ENCODE results near the gene EHD4.

The EHD4 gene

DNA sequence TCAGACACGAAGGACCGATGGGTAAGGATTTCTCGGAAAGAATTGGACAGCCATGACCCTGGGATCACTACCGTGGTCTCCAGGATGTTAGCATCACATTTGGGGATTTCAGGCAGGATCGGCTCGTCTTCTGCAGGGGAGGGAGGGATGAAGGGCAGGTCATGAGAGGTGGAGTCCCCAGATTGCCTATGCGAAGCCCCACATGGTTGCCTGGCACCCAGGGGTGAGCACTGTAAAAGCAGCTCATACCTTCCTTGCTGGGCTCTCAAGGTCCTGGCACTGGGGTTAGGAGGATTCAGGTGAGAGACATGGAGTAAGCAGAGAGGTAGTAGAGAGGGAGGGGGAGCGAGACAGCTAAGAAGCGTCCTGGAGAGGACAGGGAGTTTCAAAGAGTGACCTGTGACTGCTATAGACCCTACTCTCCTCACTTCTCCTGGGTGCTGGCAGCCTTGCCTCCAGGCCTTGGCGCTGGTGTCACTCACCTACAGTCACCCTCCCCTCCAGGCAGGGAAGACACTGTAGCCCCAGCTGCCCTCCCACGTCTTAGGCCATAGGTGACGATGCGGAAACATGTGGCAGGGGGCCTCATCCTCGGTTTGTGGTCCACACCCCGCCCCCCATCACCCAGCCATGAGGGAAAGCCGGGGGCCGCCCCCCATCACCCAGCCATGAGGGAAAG is 15.0 kb upstream of the EHD4 start:
- H3K9ac ChIP-seq (ENCODE audit: low read length): no peak overlapping the region
- H2AFZ ChIP-seq (ENCODE audit: low read length): no peak overlapping the region
- H3K4me2 ChIP-seq (ENCODE audit: low read length): no peak overlapping the region
- no peaks in the 10 kb centered on the region for H3K9me2 ChIP-seq (ENCODE audit: low read depth, low read length)
- no peaks in the 10 kb centered on the region for H3K36me3 ChIP-seq (ENCODE audit: insufficient read depth, low read length)
- no peaks in the 10 kb centered on the region for H3K9me3 ChIP-seq (ENCODE audit: low read length)
- no peaks in the 10 kb centered on the region for H3K27me3 ChIP-seq (ENCODE audit: insufficient read depth, low read length)
- no peak for TF ChIP-seq EZH2 (IDR thresholded peaks at IDR 0.05; ENCODE audit: borderline replicate concordance, low read length)
- TF ChIP-seq, protein P1, sequence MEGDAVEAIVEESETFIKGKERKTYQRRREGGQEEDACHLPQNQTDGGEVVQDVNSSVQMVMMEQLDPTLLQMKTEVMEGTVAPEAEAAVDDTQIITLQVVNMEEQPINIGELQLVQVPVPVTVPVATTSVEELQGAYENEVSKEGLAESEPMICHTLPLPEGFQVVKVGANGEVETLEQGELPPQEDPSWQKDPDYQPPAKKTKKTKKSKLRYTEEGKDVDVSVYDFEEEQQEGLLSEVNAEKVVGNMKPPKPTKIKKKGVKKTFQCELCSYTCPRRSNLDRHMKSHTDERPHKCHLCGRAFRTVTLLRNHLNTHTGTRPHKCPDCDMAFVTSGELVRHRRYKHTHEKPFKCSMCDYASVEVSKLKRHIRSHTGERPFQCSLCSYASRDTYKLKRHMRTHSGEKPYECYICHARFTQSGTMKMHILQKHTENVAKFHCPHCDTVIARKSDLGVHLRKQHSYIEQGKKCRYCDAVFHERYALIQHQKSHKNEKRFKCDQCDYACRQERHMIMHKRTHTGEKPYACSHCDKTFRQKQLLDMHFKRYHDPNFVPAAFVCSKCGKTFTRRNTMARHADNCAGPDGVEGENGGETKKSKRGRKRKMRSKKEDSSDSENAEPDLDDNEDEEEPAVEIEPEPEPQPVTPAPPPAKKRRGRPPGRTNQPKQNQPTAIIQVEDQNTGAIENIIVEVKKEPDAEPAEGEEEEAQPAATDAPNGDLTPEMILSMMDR (IDR thresholded peaks at IDR 0.05; ENCODE audit: low read length): no peak
- no peak overlapping the region for H3K27ac ChIP-seq (ENCODE audit: low read depth, low read length, poor library complexity, severe bottlenecking)
- H3K4me3 ChIP-seq (ENCODE audit: low read depth, low read length, poor library complexity, severe bottlenecking): no peak overlapping the region
- no peaks in the 10 kb centered on the region for H4K20me1 ChIP-seq (ENCODE audit: insufficient read depth, low read length)
- H3F3A ChIP-seq (ENCODE audit: insufficient read depth, low read length): no peaks in the 10 kb centered on the region
- no peaks in the 10 kb centered on the region for H3K79me2 ChIP-seq (ENCODE audit: insufficient read depth, low read length)
- no peaks in the 10 kb centered on the region for H3K4me1 ChIP-seq (ENCODE audit: insufficient read depth, low read length, severe bottlenecking)

DNA sequence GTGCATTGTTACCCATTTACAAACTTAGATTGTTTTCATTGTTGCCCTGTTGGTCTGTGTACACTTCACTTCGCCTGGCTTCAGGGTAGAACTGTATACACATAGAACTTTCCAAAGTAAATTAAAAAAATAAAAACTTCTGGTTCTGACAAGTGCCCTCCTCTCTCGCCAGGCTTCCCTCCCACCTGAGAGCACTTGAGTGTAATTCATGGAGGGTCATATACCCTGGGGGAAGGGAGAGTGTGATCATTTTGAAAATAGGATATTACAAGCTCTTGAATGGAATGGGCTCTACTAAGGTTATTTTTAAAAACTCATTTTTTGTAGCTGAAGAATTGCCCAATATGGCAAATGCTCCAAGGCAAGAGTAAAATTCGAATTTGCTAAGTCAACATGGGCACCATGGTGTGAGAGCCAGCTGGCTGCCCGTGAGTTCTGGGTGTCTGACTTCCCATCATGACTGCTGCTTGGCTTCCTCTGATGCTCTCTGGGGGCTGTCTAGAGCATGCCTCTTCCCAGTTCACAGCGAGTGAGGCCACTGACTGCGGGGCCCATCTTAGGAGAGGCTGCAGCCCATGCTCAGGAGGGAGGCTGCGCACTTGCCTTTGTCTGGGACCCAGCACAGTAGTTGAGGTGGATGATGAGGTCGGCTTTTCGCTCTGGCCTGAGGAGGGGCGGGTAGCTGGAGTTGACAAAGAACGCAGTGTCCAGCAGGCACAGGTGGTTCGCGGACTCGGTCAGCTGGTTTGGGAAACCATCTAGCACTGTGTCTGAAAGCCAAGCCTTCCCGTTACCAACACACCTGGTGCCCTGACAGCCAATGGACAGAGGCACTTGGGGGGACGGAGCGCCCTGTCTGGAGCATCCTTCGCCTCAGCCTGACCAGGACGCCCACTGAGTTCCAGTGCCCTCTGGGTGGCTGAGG is 13.1 kb upstream of the EHD4 start:
- TF ChIP-seq, protein P1 (IDR thresholded peaks at IDR 0.05; ENCODE audit: low read length): no peak
- no peak for TF ChIP-seq EZH2 (IDR thresholded peaks at IDR 0.05; ENCODE audit: borderline replicate concordance, low read length)
- Histone ChIP-seq H3K4me2 (ENCODE audit: low read length) (no peak overlapping the region), H3K9me2 (ENCODE audit: low read depth, low read length) (no peaks in the 10 kb centered on the region)

DNA sequence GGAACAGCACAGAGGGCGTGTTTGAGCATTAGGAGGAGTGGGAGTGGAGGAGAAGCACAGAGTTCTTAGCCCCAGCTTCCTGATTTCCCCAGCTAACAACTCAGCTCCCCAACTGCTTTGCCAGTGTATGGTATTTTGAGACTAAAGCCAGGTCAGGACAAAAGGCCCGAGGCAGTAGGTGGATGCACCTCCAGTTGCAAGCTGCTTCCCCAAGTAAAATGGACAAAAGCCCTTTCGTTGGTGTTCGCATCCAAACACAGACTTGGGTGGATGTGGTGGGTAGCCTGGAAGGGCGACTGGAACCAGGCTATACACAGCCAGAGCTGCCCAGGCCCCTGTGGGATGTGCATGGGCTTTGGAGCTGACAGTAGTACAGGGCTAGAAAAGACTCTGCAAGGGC is 12.3 kb upstream of the EHD4 start:
- no peaks in the 10 kb centered on the region for H3K4me1 ChIP-seq (ENCODE audit: insufficient read depth, low read length, severe bottlenecking)
- no peaks in the 10 kb centered on the region for H4K20me1 ChIP-seq (ENCODE audit: insufficient read depth, low read length)
- H3K9me2 ChIP-seq (ENCODE audit: low read depth, low read length): no peaks in the 10 kb centered on the region
- H3F3A ChIP-seq (ENCODE audit: insufficient read depth, low read length): no peaks in the 10 kb centered on the region
- H3K79me2 ChIP-seq (ENCODE audit: insufficient read depth, low read length): no peaks in the 10 kb centered on the region
- H3K9ac ChIP-seq (ENCODE audit: low read length): no peak overlapping the region
- no peak overlapping the region for H3K4me2 ChIP-seq (ENCODE audit: low read length)
- H3K27ac ChIP-seq (ENCODE audit: low read depth, low read length, poor library complexity, severe bottlenecking): no peak overlapping the region
- no peaks in the 10 kb centered on the region for H3K27me3 ChIP-seq (ENCODE audit: insufficient read depth, low read length)
- TF ChIP-seq, protein P1 (IDR thresholded peaks at IDR 0.05; ENCODE audit: low read length): no peak
- TF ChIP-seq EZH2 (IDR thresholded peaks at IDR 0.05; ENCODE audit: borderline replicate concordance, low read length): no peak
- no peak overlapping the region for H3K4me3 ChIP-seq (ENCODE audit: low read depth, low read length, poor library complexity, severe bottlenecking)
- no peaks in the 10 kb centered on the region for H3K36me3 ChIP-seq (ENCODE audit: insufficient read depth, low read length)
- no peak overlapping the region for H2AFZ ChIP-seq (ENCODE audit: low read length)
- H3K9me3 ChIP-seq (ENCODE audit: low read length): no peaks in the 10 kb centered on the region

More for the DNA sequence above, 13.1 kb upstream of the EHD4 start:
- H3K36me3 ChIP-seq (ENCODE audit: insufficient read depth, low read length): no peaks in the 10 kb centered on the region
- no peaks in the 10 kb centered on the region for H3K4me1 ChIP-seq (ENCODE audit: insufficient read depth, low read length, severe bottlenecking)
- no peak overlapping the region for H3K4me3 ChIP-seq (ENCODE audit: low read depth, low read length, poor library complexity, severe bottlenecking)
- H4K20me1 ChIP-seq (ENCODE audit: insufficient read depth, low read length): no peaks in the 10 kb centered on the region
- no peaks in the 10 kb centered on the region for H3K79me2 ChIP-seq (ENCODE audit: insufficient read depth, low read length)
- H3K9me3 ChIP-seq (ENCODE audit: low read length): no peaks in the 10 kb centered on the region
- H3K9ac ChIP-seq (ENCODE audit: low read length): no peak overlapping the region
- no peak overlapping the region for H3K27ac ChIP-seq (ENCODE audit: low read depth, low read length, poor library complexity, severe bottlenecking)
- no peaks in the 10 kb centered on the region for H3K27me3 ChIP-seq (ENCODE audit: insufficient read depth, low read length)
- no peak overlapping the region for H2AFZ ChIP-seq (ENCODE audit: low read length)
- H3F3A ChIP-seq (ENCODE audit: insufficient read depth, low read length): no peaks in the 10 kb centered on the region
